ENCODE measurements around the gene NAALADL2.
"Not testable (repeated sequence)": the region's sequence is repeated elsewhere in the genome, so short reads cannot be mapped to it uniquely, and the experiment has no call there.

The NAALADL2 gene

DNA sequence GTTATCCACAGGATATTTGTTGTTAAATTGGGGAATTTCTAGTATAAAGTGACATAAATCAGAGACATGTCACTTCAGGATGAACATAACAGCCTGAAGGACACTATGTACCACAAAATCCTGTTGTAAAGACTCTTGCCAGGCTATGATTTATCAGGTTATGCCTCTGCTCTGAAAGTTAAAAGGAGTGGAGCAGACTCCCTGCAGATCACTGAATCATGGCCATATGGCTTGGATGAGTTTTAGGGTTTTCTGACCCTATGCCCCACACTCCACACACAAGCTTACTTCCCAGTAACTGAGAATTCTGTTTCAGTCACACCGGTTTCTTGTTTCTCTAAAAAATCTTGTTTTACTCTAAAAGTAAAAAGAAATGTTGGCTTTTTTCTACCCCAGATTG, 869.4 kb downstream of the NAALADL2 start:
- peak in 1 of 2 experiments; percentile 54 for DNase-seq

GRCh38 chr3:175729466-175729865, 870.3 kb downstream of the NAALADL2 start:
- DNase-seq = peak in 1 of 2 experiments; percentile 45

GRCh38 chr3:175731543-175731942, 872.4 kb downstream of the NAALADL2 start:
- DNase-seq = no peak

GRCh38 chr3:175732017-175732416, 872.9 kb downstream of the NAALADL2 start:
- no peak for DNase-seq

DNA sequence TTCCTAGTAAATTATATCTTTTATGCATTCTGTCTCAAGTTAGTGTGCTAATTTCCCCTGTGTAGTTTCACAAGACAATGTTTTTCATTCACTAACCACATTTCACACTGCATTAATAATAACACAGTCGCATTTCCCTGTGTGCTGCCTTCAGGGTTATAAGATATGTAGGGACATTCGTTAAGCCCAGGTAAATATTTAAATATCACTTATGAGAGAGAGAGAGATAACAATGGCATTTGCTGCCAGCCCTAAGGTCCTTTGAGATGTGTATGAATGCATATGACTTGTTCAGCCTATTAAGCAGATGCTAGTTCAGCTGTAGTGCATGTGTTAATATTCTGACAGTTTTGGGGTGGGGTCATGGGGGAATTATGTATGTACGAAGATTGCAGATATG, 876.7 kb downstream of the NAALADL2 start:
- DNase-seq = no peak

GRCh38 chr3:175737646-175738572, 878.8 kb downstream of the NAALADL2 start:
- DNase-seq = no peak

- DNase-seq = no peak
Observed at GRCh38 chr3:175741951-175742350, 882.8 kb downstream of the NAALADL2 start.

- no peak for DNase-seq
Observed at GRCh38 chr3:175743733-175744400, 884.7 kb downstream of the NAALADL2 start.

- no peak for DNase-seq
Observed at GRCh38 chr3:175746308-175746707, 887.2 kb downstream of the NAALADL2 start.

- DNase-seq = no peak
Observed at GRCh38 chr3:175748087-175748730, 889.1 kb downstream of the NAALADL2 start.

- no peak for DNase-seq
Observed at GRCh38 chr3:175749981-175750380, 890.8 kb downstream of the NAALADL2 start.

DNA sequence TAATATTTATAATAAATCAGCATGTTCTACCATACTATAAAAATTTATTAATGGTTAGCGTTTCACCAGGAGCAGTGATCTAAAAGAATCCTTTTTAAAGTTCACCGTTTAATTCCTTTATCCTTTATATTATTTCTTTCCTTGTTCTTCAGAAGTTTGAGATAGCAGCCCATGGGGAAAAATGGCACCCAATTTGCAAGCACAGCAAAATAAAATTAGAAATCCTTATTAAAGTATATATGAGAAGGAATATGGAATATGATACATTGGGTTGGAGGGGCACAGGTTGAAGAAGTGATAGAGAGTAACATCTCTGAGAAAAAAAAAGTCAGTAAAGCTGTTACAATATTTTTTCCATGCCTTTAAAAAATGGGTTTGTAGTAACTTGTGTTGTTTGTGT, 892.0 kb downstream of the NAALADL2 start:
- DNase-seq = no peak

DNA sequence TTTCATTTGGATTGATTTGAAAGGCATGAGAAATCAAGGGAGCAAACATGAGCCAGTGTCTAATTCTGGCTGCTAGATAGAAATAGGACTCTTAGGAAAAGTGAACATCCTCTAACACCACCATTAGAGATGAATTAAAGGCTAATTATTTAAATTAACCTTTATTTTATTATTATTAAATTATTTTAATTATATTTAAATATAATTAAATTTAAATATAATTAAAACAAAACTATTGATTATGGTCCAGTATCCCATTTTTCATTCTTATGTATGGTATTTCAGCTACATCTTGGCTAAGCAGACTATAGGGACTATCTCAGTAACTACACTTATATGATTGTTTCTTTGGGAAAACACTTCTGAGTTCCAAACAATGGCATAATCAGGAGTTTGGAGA, 904.8 kb downstream of the NAALADL2 start:
- no peak for DNase-seq

DNA sequence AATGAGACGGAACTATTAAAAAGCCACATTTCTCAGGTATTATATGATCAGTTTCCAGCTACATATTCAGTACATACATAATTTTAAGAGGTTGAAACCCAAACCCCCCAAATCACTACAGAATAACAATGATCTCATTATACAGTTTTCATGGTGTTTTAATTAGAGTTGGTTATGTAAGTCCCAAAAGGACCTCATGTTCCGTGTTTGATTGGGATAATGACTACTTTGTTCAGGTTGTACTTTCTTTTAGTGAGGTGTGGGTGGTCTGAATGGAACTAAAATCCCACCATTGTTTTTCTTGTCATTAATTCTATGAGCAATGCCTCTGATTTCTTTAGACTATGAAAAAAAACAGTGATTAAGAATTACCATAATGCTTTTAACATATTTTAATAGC, 905.6 kb downstream of the NAALADL2 start:
- no peak for DNase-seq

DNA sequence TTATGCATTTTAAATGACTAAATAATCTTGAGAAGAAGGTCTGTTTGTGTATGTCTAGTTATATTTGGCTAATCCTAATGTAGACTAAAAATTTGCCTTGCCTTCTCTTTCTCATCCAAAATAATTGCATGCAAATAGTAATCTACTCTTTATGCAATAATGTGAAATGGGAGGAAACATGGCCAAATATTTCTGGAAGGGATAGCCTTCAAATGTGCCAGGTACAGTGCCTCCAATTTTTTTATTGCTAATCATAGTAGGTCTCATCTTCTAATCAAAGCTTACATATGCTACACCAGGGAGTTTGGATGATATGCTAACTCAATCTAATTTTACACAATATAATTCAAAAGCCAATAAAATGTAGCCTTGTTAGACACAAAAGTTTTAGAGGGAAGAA, 911.3 kb downstream of the NAALADL2 start:
- DNase-seq = no peak

GRCh38 chr3:175777495-175777894, 918.4 kb downstream of the NAALADL2 start:
- no peak for DNase-seq

DNA sequence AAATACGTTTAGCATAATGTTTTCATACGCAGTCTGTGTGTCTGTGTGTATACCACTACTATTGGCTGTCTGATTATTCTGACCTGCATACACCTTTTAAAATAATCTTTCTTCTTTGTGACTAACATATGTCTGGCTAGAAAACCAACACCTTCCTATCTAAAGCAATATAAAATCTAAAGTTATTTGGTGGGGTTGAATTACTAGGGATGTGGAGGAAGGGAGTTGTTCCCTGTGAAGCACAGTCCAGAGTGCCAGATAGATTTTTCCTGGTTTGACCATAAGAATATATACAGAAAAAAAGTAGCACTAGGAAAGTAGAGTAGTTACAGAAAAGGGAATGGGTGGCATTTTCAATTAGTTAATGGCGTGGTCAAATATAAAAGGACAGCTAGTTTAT, 918.8 kb downstream of the NAALADL2 start:
- no peak for DNase-seq

GRCh38 chr3:175778994-175779393, 919.9 kb downstream of the NAALADL2 start:
- DNase-seq = no peak

- not testable (repeated sequence) for DNase-seq
Observed at GRCh38 chr3:175787109-175787508, 928.0 kb downstream of the NAALADL2 start.

DNA sequence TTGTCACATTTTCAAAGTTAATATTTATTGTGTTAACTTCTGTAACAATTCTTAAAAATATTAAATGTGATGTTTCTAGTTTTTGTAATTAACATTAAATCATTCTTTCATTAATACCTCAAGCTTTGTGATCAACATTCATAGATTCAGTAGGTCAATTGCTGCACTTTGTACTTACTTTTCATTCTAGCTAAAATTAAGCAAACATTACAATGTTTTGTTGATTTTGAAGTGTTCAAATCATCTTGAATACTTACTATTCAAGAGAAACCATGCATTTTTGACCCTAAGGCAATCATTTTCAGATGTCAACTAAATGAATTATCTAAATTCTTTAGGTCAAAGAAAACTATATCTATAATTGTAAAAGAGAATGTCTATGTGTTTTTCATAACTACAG, 933.1 kb downstream of the NAALADL2 start:
- no peak for DNase-seq

- no peak for DNase-seq
Observed at GRCh38 chr3:175798326-175798725, 939.2 kb downstream of the NAALADL2 start.

- no peak for DNase-seq
Observed at GRCh38 chr3:175805825-175806224, 946.7 kb downstream of the NAALADL2 start.

GRCh38 chr3:175807175-175807574, 948.0 kb downstream of the NAALADL2 start:
- DNase-seq = no peak
